ENCODE measurements around the gene CACNB4. TPM values are rescaled to one million over a fixed set of nuclear protein-coding genes. Genes with fewer than 3 reads are reported as not detected.

CACNB4 gene
- total and polyA plus RNA-seq, 9 of the 15 experiments (the other 6 are each of a cell fraction or from before 2014, with no cell fraction given): 0.01 to 0.20 (median 0.04) TPM; not detected in 1

GRCh38 chr2:151931030-151931611, 167.7 kb downstream of the CACNB4 start:
- Histone ChIP-seq H3K9me3 (replicated peaks; ENCODE audit: control insufficient read depth, insufficient read depth, low read depth, low read length) (no peaks in the 10 kb centered on the region), H3K9me1 (ENCODE audit: control insufficient read depth, insufficient read depth, low read length) (no peaks in the 10 kb centered on the region), H3K4me1 (replicated peaks in 1 of 2; ENCODE audit: control insufficient read depth in 2 of 2, insufficient read depth in 2 of 2, low read length in 2 of 2) (no peaks in the 10 kb centered on the region), H3K9ac (ENCODE audit: insufficient read depth in 1 of 2, low read depth in 2 of 2, low read length in 2 of 2) (no peak overlapping the region), H4K20me1 (replicated peaks; ENCODE audit: control insufficient read depth, insufficient read depth, low read length) (no peaks in the 10 kb centered on the region), H3K4me3 (no peak overlapping the region), H2AFZ (ENCODE audit: low read depth, low read length) (no peak overlapping the region), H3K36me3 (ENCODE audit: control insufficient read depth, insufficient read depth, low read length) (no peaks in the 10 kb centered on the region), H3K27ac (ENCODE audit: extremely low read depth, low read depth, low read length) (no peak overlapping the region), H3K4me2 (ENCODE audit: insufficient read depth, low read length) (no peak overlapping the region), H3K79me2 (ENCODE audit: control insufficient read depth, insufficient read depth, low read length) (no peaks in the 10 kb centered on the region), H3K27me3 (ENCODE audit: control insufficient read depth in 2 of 2, insufficient read depth in 2 of 2, low read length in 2 of 2) (peaks cover 2 to 13% of the 10 kb centered on the region in 2 experiments; a peak in 3 of 5 replicates)
- CTCF ChIA-PET (ENCODE audit: low intra/inter-chr PET ratio): no interaction called here
- in situ Hi-C loops (cut with MboI): no loop called here
- BruUV-seq (replicated peaks): no TSS peak
- 0% methylated on average over 1 of the region's 1 CpG for WGBS (ENCODE audit: insufficient coverage, low coverage, missing lambda C conversion rate)
- FAIRE-seq (no peak), ATAC-seq (no peak), DNase-seq (ENCODE audit: extremely low read depth in 1 of 4, low spot score in 3 of 4) (no peak)
- TF ChIP-seq ARID3B (CRISPR knock-in tag; IDR thresholded peaks at IDR 0.05; ENCODE audit: borderline replicate concordance) (no peak), GABPB1 (CRISPR knock-in tag; IDR thresholded peaks at IDR 0.05) (no peak), TSC22D4 (tag; IDR thresholded peaks at IDR 0.05) (no peak), LARP7 (IDR thresholded peaks at IDR 0.05) (no peak), RNF2 (IDR thresholded peaks at IDR 0.05) (no peak), ZNF436 (CRISPR knock-in tag; IDR thresholded peaks at IDR 0.05) (no peak), THAP7 (CRISPR knock-in tag; IDR thresholded peaks at IDR 0.05) (no peak)
- TF ChIP-seq, protein P1, sequence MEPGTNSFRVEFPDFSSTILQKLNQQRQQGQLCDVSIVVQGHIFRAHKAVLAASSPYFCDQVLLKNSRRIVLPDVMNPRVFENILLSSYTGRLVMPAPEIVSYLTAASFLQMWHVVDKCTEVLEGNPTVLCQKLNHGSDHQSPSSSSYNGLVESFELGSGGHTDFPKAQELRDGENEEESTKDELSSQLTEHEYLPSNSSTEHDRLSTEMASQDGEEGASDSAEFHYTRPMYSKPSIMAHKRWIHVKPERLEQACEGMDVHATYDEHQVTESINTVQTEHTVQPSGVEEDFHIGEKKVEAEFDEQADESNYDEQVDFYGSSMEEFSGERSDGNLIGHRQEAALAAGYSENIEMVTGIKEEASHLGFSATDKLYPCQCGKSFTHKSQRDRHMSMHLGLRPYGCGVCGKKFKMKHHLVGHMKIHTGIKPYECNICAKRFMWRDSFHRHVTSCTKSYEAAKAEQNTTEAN (CRISPR knock-in tag; IDR thresholded peaks at IDR 0.05): no peak
- TF ChIP-seq, protein P2, sequence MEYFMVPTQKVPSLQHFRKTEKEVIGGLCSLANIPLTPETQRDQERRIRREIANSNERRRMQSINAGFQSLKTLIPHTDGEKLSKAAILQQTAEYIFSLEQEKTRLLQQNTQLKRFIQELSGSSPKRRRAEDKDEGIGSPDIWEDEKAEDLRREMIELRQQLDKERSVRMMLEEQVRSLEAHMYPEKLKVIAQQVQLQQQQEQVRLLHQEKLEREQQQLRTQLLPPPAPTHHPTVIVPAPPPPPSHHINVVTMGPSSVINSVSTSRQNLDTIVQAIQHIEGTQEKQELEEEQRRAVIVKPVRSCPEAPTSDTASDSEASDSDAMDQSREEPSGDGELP (CRISPR knock-in tag; IDR thresholded peaks at IDR 0.05; ENCODE audit: borderline replicate concordance): no peak
- POLR2A ChIA-PET: interaction anchor here (1.1 kb wide), 1 partner anchor 8 kb away, joined by 4 read pairs; no protein-coding TSS in a partner anchor
- intact Hi-C loops (cut with micrococcal nuclease): no loop called here

Data from K562 (cell line).